H1 (cell line): ENCODE data around the gene CLGN. TPM values are rescaled to one million over a fixed set of nuclear protein-coding genes. Genes with fewer than 3 reads are reported as not detected.

Experiments
- CTCF ChIA-PET: fragments of 300-600 bp; sonication (Branson Sonifier 250); formaldehyde crosslinking; loops from one replicate; lab custom pipeline; 2021; ENCODE audit not compliant: partially characterized antibody; lab: Charles Lee
- POLR2A ChIA-PET: fragments of 300-600 bp; sonication (Branson Sonifier 250); formaldehyde crosslinking; loops from one replicate; lab custom pipeline; 2021; ENCODE audit warnings: inconsistent platforms; ENCODE audit not compliant: partially characterized antibody; lab: Charles Lee
- DNase-seq, 2 experiments: peaks; one replicate each; pipeline versions ENCODE4 v3.0.0 to v3.0.0-alpha.2; 2010 to 2022; ENCODE audit warnings: low spot score in 2 of 2, low read depth in 1 of 2, mixed read lengths in 1 of 2
- FAIRE-seq: peaks from 2 replicates; lab custom pipeline; 2011; peaks lifted over from hg19 to GRCh38; lab: Jason Lieb, UNC
- H2AFZ ChIP-seq: 2 replicates; pipeline ENCODE4 v1.8.1; 2012; ENCODE audit warnings: low read length, inconsistent platforms
- H2AK5ac ChIP-seq: 2 replicates; pipeline ENCODE4 v1.6.1; 2013; ENCODE audit warnings: low read depth, low read length
- H2BK120ac ChIP-seq: replicated peaks from 2 replicates; pipeline ENCODE3; 2013; ENCODE audit warnings: low read depth, low read length, inconsistent platforms
- H2BK12ac ChIP-seq: 2 replicates; pipeline ENCODE4 v1.6.1; 2013; ENCODE audit warnings: low read depth, low read length
- H2BK15ac ChIP-seq: 2 replicates; pipeline ENCODE4 v1.6.1; 2013; ENCODE audit warnings: low read length
- H2BK20ac ChIP-seq: 2 replicates; pipeline ENCODE4 v1.6.1; 2013; ENCODE audit warnings: low read length
- H2BK5ac ChIP-seq: 2 replicates; pipeline ENCODE4 v1.6.1; 2013; ENCODE audit warnings: low read depth, low read length
- H3K14ac ChIP-seq: 2 replicates; pipeline ENCODE4 v1.6.1; 2013; ENCODE audit warnings: inconsistent platforms; ENCODE audit not compliant: insufficient read length
- H3K18ac ChIP-seq: 2 replicates; pipeline ENCODE4 v1.6.1; 2013; ENCODE audit warnings: low read length; ENCODE audit errors: extremely low read depth
- H3K23ac ChIP-seq: 2 replicates; pipeline ENCODE4 v1.6.1; 2013; ENCODE audit warnings: inconsistent platforms; ENCODE audit not compliant: insufficient read length
- H3K23me2 ChIP-seq: 2 replicates; pipeline ENCODE4 v1.6.1; 2013; ENCODE audit warnings: low read depth, low read length
- H3K27ac ChIP-seq: 2 replicates; pipeline ENCODE4 v1.6.1; 2011; ENCODE audit warnings: low read depth, low read length, inconsistent platforms
- H3K27me3 ChIP-seq, 4 experiments: replicated peaks in 1 of 4; 1 replicate in 1 of 4; 2 replicates in 3 of 4; pipeline versions ENCODE4 v1.6.1 to v1.8.1; 2011 to 2013; ENCODE audit warnings: low read length in 3 of 4, mild to moderate bottlenecking in 3 of 4, inconsistent platforms in 2 of 4, mixed read lengths in 2 of 4, moderate library complexity in 1 of 4; ENCODE audit not compliant: control insufficient read depth in 3 of 4, insufficient read depth in 3 of 4; ENCODE audit errors: extremely low read depth in 1 of 4
- H3K36me3 ChIP-seq, 4 experiments: 2 replicates each; pipeline versions ENCODE4 v1.6.1 to v1.8.1; 2011 to 2013; ENCODE audit warnings: mild to moderate bottlenecking in 4 of 4, low read length in 3 of 4, moderate library complexity in 2 of 4, control low read depth in 1 of 4, inconsistent platforms in 1 of 4; ENCODE audit not compliant: insufficient read depth in 4 of 4, control insufficient read depth in 2 of 4
- H3K4ac ChIP-seq: replicated peaks from 2 replicates; pipeline ENCODE3; 2013; ENCODE audit warnings: low read length, low read depth, mixed read lengths, inconsistent platforms; ENCODE audit not compliant: insufficient read length
- H3K4me1 ChIP-seq, 4 experiments: replicated peaks in 1 of 4; 1 replicate in 1 of 4; 2 replicates in 3 of 4; pipeline versions ENCODE4 v1.6.1 to v1.8.1; 2011 to 2013; ENCODE audit warnings: low read length in 3 of 4, inconsistent platforms in 2 of 4, mixed read lengths in 1 of 4; ENCODE audit not compliant: insufficient read depth in 4 of 4, control insufficient read depth in 3 of 4
- H3K4me2 ChIP-seq, 2 experiments: 2 replicates each; pipeline versions ENCODE4 v1.6.1 to v1.8.1; 2011 to 2013; ENCODE audit warnings: low read depth in 2 of 2, low read length in 2 of 2, control low read depth in 1 of 2, inconsistent platforms in 1 of 2, mild to moderate bottlenecking in 1 of 2; ENCODE audit not compliant: insufficient read depth in 1 of 2
- H3K4me3 ChIP-seq, 4 experiments: fragments of 200-600, 300-600 bp in 1 of 4; sonication (generic), shearing (Covaris generic), sonication (Bioruptor Twin) in 1 of 4; 2 replicates each; pipeline versions ENCODE4 v1.5.1 to v1.8.1; 2011 to 2016; ENCODE audit warnings: low read length in 4 of 4, low read depth in 3 of 4, control low read depth in 2 of 4, inconsistent platforms in 2 of 4, mild to moderate bottlenecking in 2 of 4, mixed read lengths in 1 of 4, moderate library complexity in 1 of 4; ENCODE audit not compliant: insufficient read depth in 2 of 4; ENCODE audit errors: extremely low read depth in 1 of 4
- H3K56ac ChIP-seq: replicated peaks from 2 replicates; pipeline ENCODE3; 2013; ENCODE audit warnings: low read depth, mild to moderate bottlenecking, mixed read lengths, low read length, inconsistent platforms; ENCODE audit not compliant: insufficient read length
- H3K79me1 ChIP-seq: 2 replicates; pipeline ENCODE4 v1.6.1; 2013; ENCODE audit warnings: low read depth, low read length, control low read depth
- H3K79me2 ChIP-seq, 2 experiments: 2 replicates each; pipeline versions ENCODE4 v1.6.1 to v1.8.1; 2012 to 2013; ENCODE audit warnings: low read length in 2 of 2, mild to moderate bottlenecking in 2 of 2, inconsistent platforms in 1 of 2; ENCODE audit not compliant: insufficient read depth in 2 of 2, control insufficient read depth in 1 of 2
- H3K9ac ChIP-seq, 4 experiments: replicated peaks in 1 of 4; 1 replicate in 1 of 4; 2 replicates in 3 of 4; pipeline versions ENCODE4 v1.6.1 to v1.8.1; 2011 to 2013; ENCODE audit warnings: low read depth in 3 of 4, low read length in 3 of 4, control low read depth in 2 of 4, mild to moderate bottlenecking in 2 of 4, moderate library complexity in 2 of 4, inconsistent platforms in 1 of 4; ENCODE audit errors: extremely low read depth in 1 of 4
- H3K9me3 ChIP-seq, 2 experiments: 2 replicates each; pipeline versions ENCODE4 v1.6.1 to v1.8.1; 2012 to 2013; ENCODE audit warnings: mild to moderate bottlenecking in 2 of 2, moderate library complexity in 2 of 2, control low read depth in 1 of 2, inconsistent platforms in 1 of 2, low read depth in 1 of 2, low read length in 1 of 2, mixed read lengths in 1 of 2; ENCODE audit not compliant: insufficient read depth in 2 of 2
- H4K20me1 ChIP-seq, 2 experiments: replicated peaks in 1 of 2; 2 replicates each; pipeline versions ENCODE3 to v1.8.1; 2011 to 2013; ENCODE audit warnings: inconsistent platforms in 2 of 2, low read length in 2 of 2, mild to moderate bottlenecking in 1 of 2; ENCODE audit not compliant: insufficient read depth in 2 of 2, control insufficient read depth in 1 of 2
- H4K5ac ChIP-seq: 2 replicates; pipeline ENCODE4 v1.6.1; 2013; ENCODE audit warnings: low read length, low read depth, mixed read lengths, inconsistent platforms; ENCODE audit not compliant: insufficient read length
- H4K8ac ChIP-seq: 2 replicates; pipeline ENCODE4 v1.8.0; 2013; ENCODE audit warnings: mild to moderate bottlenecking, moderate library complexity, low read length, inconsistent platforms; ENCODE audit not compliant: insufficient read depth; ENCODE audit errors: extremely low read depth
- H4K91ac ChIP-seq: replicated peaks from 2 replicates; pipeline ENCODE3; 2013; ENCODE audit warnings: low read length, mixed read lengths, inconsistent platforms; ENCODE audit not compliant: insufficient read length
- BACH1 ChIP-seq: IDR thresholded peaks from 2 replicates; pipeline ENCODE4 v1.6.1; 2012; ENCODE audit warnings: low read length, improper control_type of control experiment
- BCL11A ChIP-seq, 2 experiments: IDR thresholded peaks; one replicate each; pipeline ENCODE4 v1.6.1; 2011; ENCODE audit warnings: low read depth in 2 of 2, low read length in 2 of 2, mild to moderate bottlenecking in 2 of 2
- CBX8 ChIP-seq: fragments of 300-800, 300-1000 bp; sonication (generic); IDR thresholded peaks from 2 replicates; pipeline ENCODE4 v1.7.1; 2016; ENCODE audit warnings: low read depth, low read length, borderline replicate concordance
- CHD1 ChIP-seq: IDR thresholded peaks from 2 replicates; pipeline ENCODE4 v1.6.1; 2012; ENCODE audit warnings: low read depth, low read length, improper control_type of control experiment
- CTBP2 ChIP-seq: IDR thresholded peaks from 2 replicates; pipeline ENCODE4 v1.7.0; 2011; ENCODE audit warnings: borderline replicate concordance, mild to moderate bottlenecking, moderate library complexity, mixed read lengths, low read length; ENCODE audit not compliant: insufficient read depth, insufficient read length
- GABPA ChIP-seq: IDR thresholded peaks from 2 replicates; pipeline ENCODE4 v1.6.1; 2011; ENCODE audit warnings: mild to moderate bottlenecking, low read length, moderate library complexity, borderline replicate concordance; ENCODE audit not compliant: insufficient read depth
- JUN ChIP-seq: IDR thresholded peaks from 2 replicates; pipeline ENCODE4 v1.6.1; 2011; ENCODE audit warnings: low read depth, mild to moderate bottlenecking, improper control_type of control experiment, low read length
- KDM5A ChIP-seq: fragments of 200-600 bp; IDR thresholded peaks from 2 replicates; pipeline ENCODE4 v1.7.1; 2012; ENCODE audit warnings: mild to moderate bottlenecking, low read length, inconsistent platforms, mixed read lengths
- NANOG ChIP-seq: IDR thresholded peaks from 2 replicates; pipeline ENCODE4 v1.6.1; 2011; ENCODE audit warnings: low read length, low read depth, mild to moderate bottlenecking, inconsistent platforms; ENCODE audit not compliant: insufficient read depth, poor library complexity, severe bottlenecking
- PHF8 ChIP-seq: fragments of 200-600 bp; sonication (generic); conservative IDR thresholded peaks from 2 replicates; pipeline ENCODE4 v1.7.1; 2012; ENCODE audit warnings: low read depth, mild to moderate bottlenecking, inconsistent platforms, low read length, moderate library complexity
- SP1 ChIP-seq: IDR thresholded peaks from 2 replicates; pipeline ENCODE4 v1.6.1; 2011; ENCODE audit warnings: low read depth, low read length
- SP2 ChIP-seq: IDR thresholded peaks from 2 replicates; pipeline ENCODE4 v1.6.1; 2012; ENCODE audit warnings: mild to moderate bottlenecking, low read length, inconsistent platforms
- TBP ChIP-seq: IDR thresholded peaks from 2 replicates; pipeline ENCODE4 v1.6.1; 2011; ENCODE audit warnings: low read depth, low read length, improper control_type of control experiment
- WGBS, 2 experiments: shearing (Covaris generic) in 1 of 2; methylation state at CpG; one replicate each; pipeline versions ENCODE4 v1.1.6 to v1.1.7; 2013 to 2015; ENCODE audit warnings: low lambda C conversion rate in 2 of 2, mixed read lengths in 2 of 2, inconsistent platforms in 1 of 2, low coverage in 1 of 2, missing lambda C conversion rate in 1 of 2; ENCODE audit not compliant: insufficient replicate concordance in 2 of 2, insufficient coverage in 1 of 2, insufficient read length in 1 of 2; ENCODE audit errors: extremely low coverage in 1 of 2, missing lambda C conversion rate in 1 of 2; 5-methylcytosine and 5-hydroxymethylcytosine counted together
- polyA plus RNA-seq, 7 experiments: library from polyadenylated mRNA; depleted of rRNA in 3 of 7; stranded (reverse) in 5 of 7; unstranded in 2 of 7; fragments of >200 nt in 5 of 7; fragments of 200-250 nt in 2 of 7; gene quantifications; 1 replicate in 5 of 7; 2 replicates in 1 of 7; 4 replicates in 1 of 7; pipeline versions ENCODE4 v1.2.1 to v1.2.3, GENCODE V29; 2011 to 2013; ENCODE audit warnings: missing spikeins in 2 of 7, mixed read lengths in 2 of 7
- total RNA-seq: library from RNA; stranded (reverse); fragmentation: NEBNext Ultra II Directional; extraction: Animal tissue kit (Norgen Biotek cat#: 25700); gene quantifications from 2 replicates; pipeline ENCODE4 v1.2.1, GENCODE V29; 2021

Gene CLGN
- total and polyA plus RNA-seq, 2 of the 8 experiments (the other 6 are each of a cell fraction or from before 2014, with no cell fraction given), result 1.7 to 3.1 TPM

- 74% methylated on average over 1 of the region's 1 CpG; no CpG with 5 or more reads in 1 of the 2 experiments for WGBS, 2 experiments
- CTCF ChIA-PET, result interaction anchor here (1.4 kb wide), 1 partner anchor 28 kb away, joined by 6 read pairs; no protein-coding TSS in a partner anchor
Observed at GRCh38 chr4:140388015-140388414, 39.4 kb downstream of the CLGN start.

More at GRCh38 chr4:140388015-140388414, 39.4 kb downstream of the CLGN start:
- no peak overlapping the region for H2BK20ac ChIP-seq
- no peak overlapping the region for H4K8ac ChIP-seq
- no peak overlapping the region for H3K56ac ChIP-seq
- TF ChIP-seq SP2 (no peak), BACH1 (no peak), JUN (no peak), NANOG (no peak), GABPA (no peak), CTBP2 (no peak), TBP (no peak), SP1 (no peak), PHF8 (no peak), BCL11A (IDR thresholded peaks at IDR 0.05; ENCODE audit: low read depth in 2 of 2, low read length in 2 of 2) (no peak), CHD1 (no peak), KDM5A (no peak), CBX8 (no peak)
- no peaks in the 10 kb centered on the region for H3K9me3 ChIP-seq
- no peaks in the 10 kb centered on the region for H3K79me2 ChIP-seq
- no peak overlapping the region for H3K14ac ChIP-seq
- H3K23me2 ChIP-seq, result no peaks in the 10 kb centered on the region
- no peak overlapping the region for H3K9ac ChIP-seq
- H2AFZ ChIP-seq, result no peak overlapping the region
- no peaks in the 10 kb centered on the region for H3K36me3 ChIP-seq
- H3K27me3 ChIP-seq, result peaks cover 0 to 2% (median 0%) of the 10 kb centered on the region in 4 experiments; a peak in 1 of 7 replicates
- no peak overlapping the region for H4K91ac ChIP-seq
- H3K4me2 ChIP-seq, result no peak overlapping the region
- POLR2A ChIA-PET, result no interaction called here
- H2BK15ac ChIP-seq, result no peak overlapping the region
- no peak overlapping the region for H4K5ac ChIP-seq
- H2AK5ac ChIP-seq, result no peak overlapping the region
- H3K18ac ChIP-seq, result no peak overlapping the region
- DNase-seq (no peak), FAIRE-seq (no peak)
- no peak overlapping the region for H2BK12ac ChIP-seq
- H3K23ac ChIP-seq, result no peak overlapping the region
- H3K79me1 ChIP-seq, result no peaks in the 10 kb centered on the region
- no peak overlapping the region for H3K27ac ChIP-seq
- no peak overlapping the region for H2BK5ac ChIP-seq
- no peak overlapping the region for H3K4me3 ChIP-seq
- H3K4ac ChIP-seq, result no peak overlapping the region
- H2BK120ac ChIP-seq, result no peak overlapping the region
- no peaks in the 10 kb centered on the region for H4K20me1 ChIP-seq
- H3K4me1 ChIP-seq, result no peaks in the 10 kb centered on the region
